Measurements from ENCODE around the gene NCDN. TPM values are rescaled to one million over a fixed set of nuclear protein-coding genes. Genes with fewer than 3 reads are reported as not detected.

NCDN gene
- total RNA-seq, 1 donor = 30.0 TPM

- Histone ChIP-seq H3K9me3 (ENCODE audit: low read depth, low read length) (no peaks in the 10 kb centered on the region), H3K27me3 (ENCODE audit: insufficient read depth, low read length) (peaks cover 3% of the 10 kb centered on the region), H3K36me3 (ENCODE audit: insufficient read depth, low read length) (no peaks in the 10 kb centered on the region), H3K27ac (ENCODE audit: low read depth, low read length) (no peak overlapping the region), H4K20me1 (ENCODE audit: insufficient read depth, low read length) (no peaks in the 10 kb centered on the region), H3K4me1 (ENCODE audit: insufficient read depth, low read length) (peaks cover 19% of the 10 kb centered on the region), H3K4me2 (ENCODE audit: insufficient read depth, low read length) (no peak overlapping the region), H2AFZ (ENCODE audit: low read length) (no peak overlapping the region), H3K4me3 (ENCODE audit: insufficient read depth, low read length) (no peak overlapping the region), H3K79me2 (ENCODE audit: insufficient read depth, low read length) (no peaks in the 10 kb centered on the region)
- no peak for DNase-seq (ENCODE audit: insufficient read length, low spot score, missing footprints)
- TF ChIP-seq, protein P1, sequence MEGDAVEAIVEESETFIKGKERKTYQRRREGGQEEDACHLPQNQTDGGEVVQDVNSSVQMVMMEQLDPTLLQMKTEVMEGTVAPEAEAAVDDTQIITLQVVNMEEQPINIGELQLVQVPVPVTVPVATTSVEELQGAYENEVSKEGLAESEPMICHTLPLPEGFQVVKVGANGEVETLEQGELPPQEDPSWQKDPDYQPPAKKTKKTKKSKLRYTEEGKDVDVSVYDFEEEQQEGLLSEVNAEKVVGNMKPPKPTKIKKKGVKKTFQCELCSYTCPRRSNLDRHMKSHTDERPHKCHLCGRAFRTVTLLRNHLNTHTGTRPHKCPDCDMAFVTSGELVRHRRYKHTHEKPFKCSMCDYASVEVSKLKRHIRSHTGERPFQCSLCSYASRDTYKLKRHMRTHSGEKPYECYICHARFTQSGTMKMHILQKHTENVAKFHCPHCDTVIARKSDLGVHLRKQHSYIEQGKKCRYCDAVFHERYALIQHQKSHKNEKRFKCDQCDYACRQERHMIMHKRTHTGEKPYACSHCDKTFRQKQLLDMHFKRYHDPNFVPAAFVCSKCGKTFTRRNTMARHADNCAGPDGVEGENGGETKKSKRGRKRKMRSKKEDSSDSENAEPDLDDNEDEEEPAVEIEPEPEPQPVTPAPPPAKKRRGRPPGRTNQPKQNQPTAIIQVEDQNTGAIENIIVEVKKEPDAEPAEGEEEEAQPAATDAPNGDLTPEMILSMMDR (IDR thresholded peaks at IDR 0.05; ENCODE audit: extremely low read depth, low read depth, low read length) = no peak
These were observed 13.7 kb downstream of the NCDN start for GRCh38 chr1:35571263-35571662.

GRCh38 chr1:35572296-35572695, 14.7 kb downstream of the NCDN start:
- Histone ChIP-seq H2AFZ (ENCODE audit: low read length) (no peak overlapping the region), H4K20me1 (ENCODE audit: insufficient read depth, low read length) (no peaks in the 10 kb centered on the region), H3K4me2 (ENCODE audit: insufficient read depth, low read length) (no peak overlapping the region), H3K27me3 (ENCODE audit: insufficient read depth, low read length) (peaks cover 3% of the 10 kb centered on the region), H3K4me1 (ENCODE audit: insufficient read depth, low read length) (peaks cover 19% of the 10 kb centered on the region), H3K9me3 (ENCODE audit: low read depth, low read length) (no peaks in the 10 kb centered on the region), H3K79me2 (ENCODE audit: insufficient read depth, low read length) (no peaks in the 10 kb centered on the region), H3K36me3 (ENCODE audit: insufficient read depth, low read length) (no peaks in the 10 kb centered on the region), H3K27ac (ENCODE audit: low read depth, low read length) (no peak overlapping the region), H3K4me3 (ENCODE audit: insufficient read depth, low read length) (no peak overlapping the region)
- peak; percentile 73 for DNase-seq (ENCODE audit: insufficient read length, low spot score, missing footprints)
- TF ChIP-seq, protein P1 (IDR thresholded peaks at IDR 0.05; ENCODE audit: extremely low read depth, low read depth, low read length) = no peak

- Histone ChIP-seq H3K4me1 (ENCODE audit: insufficient read depth, low read length) (peaks cover 25% of the 10 kb centered on the region), H4K20me1 (ENCODE audit: insufficient read depth, low read length) (no peaks in the 10 kb centered on the region), H2AFZ (ENCODE audit: low read length) (peak within 1 kb of the TSS; percentile 67), H3K79me2 (ENCODE audit: insufficient read depth, low read length) (no peaks in the 10 kb centered on the region), H3K27ac (ENCODE audit: low read depth, low read length) (no peak within 1 kb of the TSS), H3K27me3 (ENCODE audit: insufficient read depth, low read length) (peaks cover 3% of the 10 kb centered on the region), H3K4me3 (ENCODE audit: insufficient read depth, low read length) (peak within 1 kb of the TSS; percentile 78), H3K36me3 (ENCODE audit: insufficient read depth, low read length) (no peaks in the 10 kb centered on the region), H3K9me3 (ENCODE audit: low read depth, low read length) (no peaks in the 10 kb centered on the region), H3K4me2 (ENCODE audit: insufficient read depth, low read length) (peak within 1 kb of the TSS; percentile 81)
- TF ChIP-seq, protein P1 (IDR thresholded peaks at IDR 0.05; ENCODE audit: extremely low read depth, low read depth, low read length) = no peak
- peak; percentile 99 for DNase-seq (ENCODE audit: insufficient read length, low spot score, missing footprints)
These were observed 15.9 kb downstream of the NCDN start, which contains the start of gene TFAP2E for GRCh38 chr1:35573198-35574124. Gene TFAP2E (plus strand): TSS chr1:35573314. CDS start chr1:35573578, 264 bp downstream.

DNA sequence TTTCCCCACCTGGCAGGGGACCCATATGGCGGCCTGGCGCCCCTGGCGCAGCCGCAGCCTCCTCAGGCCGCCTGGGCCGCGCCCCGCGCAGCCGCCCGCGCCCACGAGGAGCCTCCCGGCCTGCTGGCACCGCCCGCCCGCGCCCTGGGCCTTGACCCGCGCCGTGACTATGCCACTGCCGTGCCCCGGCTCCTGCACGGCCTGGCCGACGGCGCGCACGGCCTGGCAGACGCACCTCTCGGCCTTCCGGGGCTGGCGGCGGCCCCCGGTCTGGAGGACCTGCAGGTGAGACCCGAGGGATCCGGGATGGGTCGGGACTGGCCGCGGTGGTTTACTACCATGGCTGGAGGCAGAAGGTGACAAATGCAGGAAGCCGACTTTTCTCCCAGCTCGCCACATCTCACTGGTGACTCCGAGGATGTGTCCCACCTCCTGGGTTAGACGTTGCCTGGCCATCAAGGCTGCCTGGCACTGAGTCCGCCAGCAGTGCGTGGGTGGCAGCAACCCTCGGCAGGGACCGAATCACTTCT, 16.6 kb downstream of the NCDN start:
- H3K27ac ChIP-seq (ENCODE audit: low read depth, low read length) = no peak overlapping the region
- TF ChIP-seq, protein P1 (IDR thresholded peaks at IDR 0.05; ENCODE audit: extremely low read depth, low read depth, low read length) = no peak
- no peaks in the 10 kb centered on the region for H3K79me2 ChIP-seq (ENCODE audit: insufficient read depth, low read length)
- no peak for DNase-seq (ENCODE audit: insufficient read length, low spot score, missing footprints)
- peaks cover 3% of the 10 kb centered on the region for H3K27me3 ChIP-seq (ENCODE audit: insufficient read depth, low read length)
- H3K4me3 ChIP-seq (ENCODE audit: insufficient read depth, low read length) = no peak overlapping the region
- H2AFZ ChIP-seq (ENCODE audit: low read length) = no peak overlapping the region
- H3K4me2 ChIP-seq (ENCODE audit: insufficient read depth, low read length) = no peak overlapping the region
- peaks cover 22% of the 10 kb centered on the region for H3K4me1 ChIP-seq (ENCODE audit: insufficient read depth, low read length)
- H3K36me3 ChIP-seq (ENCODE audit: insufficient read depth, low read length) = no peaks in the 10 kb centered on the region
- no peaks in the 10 kb centered on the region for H4K20me1 ChIP-seq (ENCODE audit: insufficient read depth, low read length)
- no peaks in the 10 kb centered on the region for H3K9me3 ChIP-seq (ENCODE audit: low read depth, low read length)

Measured in osteoblast (primary cell).